ENCODE data around the gene VMP1. TPM values are rescaled to one million over a fixed set of nuclear protein-coding genes. Genes with fewer than 3 reads are reported as not detected.

The VMP1 gene
- total RNA-seq (2022; extraction: Qiagen RNA extraction) = 123 to 222 TPM (median 141 TPM) in 5 replicates

GRCh38 chr17:59707149-59707970 is at the start of gene VMP1, which contains the start of gene PTRH2:
VMP1 (plus strand) TSS chr17:59707654; CDS start chr17:59731447, 23,793 bp downstream.
PTRH2 (minus strand) TSS chr17:59707430; CDS start chr17:59697978, 9,452 bp downstream.

Other genes with a start within 250 kb of the VMP1 start
- gene DHX40, start 142.0 kb upstream of the VMP1 start, total RNA-seq (2022; extraction: Qiagen RNA extraction) = 31.6 to 46.4 TPM (median 36.2 TPM) in 5 replicates
- gene CLTC, start 87.8 kb upstream of the VMP1 start, total RNA-seq (2022; extraction: Qiagen RNA extraction) = 163 to 223 TPM (median 170 TPM) in 5 replicates
- gene PTRH2, start 224 bp upstream of the VMP1 start, total RNA-seq (2022; extraction: Qiagen RNA extraction) = 97.9 to 116 TPM (median 101 TPM) in 5 replicates
- 9.1 to 10.4 TPM (median 10.0 TPM) in 5 replicates for gene TUBD1, start 185.3 kb downstream of the VMP1 start, total RNA-seq (2022; extraction: Qiagen RNA extraction)
- gene RPS6KB1, start 185.5 kb downstream of the VMP1 start, total RNA-seq (2022; extraction: Qiagen RNA extraction) = 36.7 to 54.1 TPM (median 44.6 TPM) in 5 replicates

All from A549 treated with AZD2906 at 1 μM for 4 hours (cell line).